Measurements from ENCODE around the gene RPS6KB2.

RPS6KB2 gene

DNA sequence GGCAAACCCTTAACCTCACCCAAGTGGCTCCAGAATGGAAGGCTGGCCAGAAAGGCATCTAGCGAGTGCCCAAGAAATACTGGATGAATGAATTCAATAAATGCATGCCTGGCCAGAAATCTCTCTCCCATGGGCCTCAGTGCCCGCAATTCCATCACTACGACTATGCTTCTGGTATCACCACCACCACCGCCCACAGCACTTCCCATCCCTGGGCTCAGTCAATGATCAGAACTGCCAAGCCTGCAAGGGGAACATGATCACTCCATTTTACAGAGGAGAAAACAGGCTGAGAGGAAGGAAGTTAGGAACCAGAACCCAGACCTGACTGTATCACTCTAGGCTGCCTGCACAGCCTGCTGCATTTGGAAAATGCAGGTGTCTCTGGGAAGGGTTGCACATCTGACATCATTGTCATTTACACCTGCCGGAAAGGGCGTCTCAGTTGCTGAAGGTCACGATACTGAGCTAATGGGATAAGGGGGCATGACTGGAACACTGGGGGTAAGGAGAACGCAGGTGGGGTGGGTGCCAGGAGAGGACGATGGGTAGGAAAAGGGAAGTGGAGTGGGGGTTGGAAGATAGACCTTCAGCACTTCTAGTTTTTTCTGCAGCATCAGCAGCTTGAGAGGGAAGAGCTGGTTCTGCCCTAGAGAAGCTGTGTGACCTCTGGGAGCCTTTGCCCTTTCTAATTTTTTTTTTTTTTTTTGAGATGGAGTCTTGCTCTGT lies 21.0 kb downstream of the RPS6KB2 start:
- TF ChIP-seq, protein P1, sequence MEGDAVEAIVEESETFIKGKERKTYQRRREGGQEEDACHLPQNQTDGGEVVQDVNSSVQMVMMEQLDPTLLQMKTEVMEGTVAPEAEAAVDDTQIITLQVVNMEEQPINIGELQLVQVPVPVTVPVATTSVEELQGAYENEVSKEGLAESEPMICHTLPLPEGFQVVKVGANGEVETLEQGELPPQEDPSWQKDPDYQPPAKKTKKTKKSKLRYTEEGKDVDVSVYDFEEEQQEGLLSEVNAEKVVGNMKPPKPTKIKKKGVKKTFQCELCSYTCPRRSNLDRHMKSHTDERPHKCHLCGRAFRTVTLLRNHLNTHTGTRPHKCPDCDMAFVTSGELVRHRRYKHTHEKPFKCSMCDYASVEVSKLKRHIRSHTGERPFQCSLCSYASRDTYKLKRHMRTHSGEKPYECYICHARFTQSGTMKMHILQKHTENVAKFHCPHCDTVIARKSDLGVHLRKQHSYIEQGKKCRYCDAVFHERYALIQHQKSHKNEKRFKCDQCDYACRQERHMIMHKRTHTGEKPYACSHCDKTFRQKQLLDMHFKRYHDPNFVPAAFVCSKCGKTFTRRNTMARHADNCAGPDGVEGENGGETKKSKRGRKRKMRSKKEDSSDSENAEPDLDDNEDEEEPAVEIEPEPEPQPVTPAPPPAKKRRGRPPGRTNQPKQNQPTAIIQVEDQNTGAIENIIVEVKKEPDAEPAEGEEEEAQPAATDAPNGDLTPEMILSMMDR (IDR thresholded peaks at IDR 0.05): no peak
- peaks cover 0 to 4% (median under 1%) of the 10 kb centered on the region in 4 donors for H3K4me1 ChIP-seq
- no peaks in the 10 kb centered on the region for H3K27me3 ChIP-seq
- DNase-seq: no peak
- H3K9me3 ChIP-seq: no peaks in the 10 kb centered on the region
- intact Hi-C loops (cut with DNase I; ENCODE audit: low total_unique reads): no loop called here
- no peak overlapping the region for H3K27ac ChIP-seq
- H3K36me3 ChIP-seq: no peaks in the 10 kb centered on the region
- H3K4me3 ChIP-seq: no peak overlapping the region

DNA sequence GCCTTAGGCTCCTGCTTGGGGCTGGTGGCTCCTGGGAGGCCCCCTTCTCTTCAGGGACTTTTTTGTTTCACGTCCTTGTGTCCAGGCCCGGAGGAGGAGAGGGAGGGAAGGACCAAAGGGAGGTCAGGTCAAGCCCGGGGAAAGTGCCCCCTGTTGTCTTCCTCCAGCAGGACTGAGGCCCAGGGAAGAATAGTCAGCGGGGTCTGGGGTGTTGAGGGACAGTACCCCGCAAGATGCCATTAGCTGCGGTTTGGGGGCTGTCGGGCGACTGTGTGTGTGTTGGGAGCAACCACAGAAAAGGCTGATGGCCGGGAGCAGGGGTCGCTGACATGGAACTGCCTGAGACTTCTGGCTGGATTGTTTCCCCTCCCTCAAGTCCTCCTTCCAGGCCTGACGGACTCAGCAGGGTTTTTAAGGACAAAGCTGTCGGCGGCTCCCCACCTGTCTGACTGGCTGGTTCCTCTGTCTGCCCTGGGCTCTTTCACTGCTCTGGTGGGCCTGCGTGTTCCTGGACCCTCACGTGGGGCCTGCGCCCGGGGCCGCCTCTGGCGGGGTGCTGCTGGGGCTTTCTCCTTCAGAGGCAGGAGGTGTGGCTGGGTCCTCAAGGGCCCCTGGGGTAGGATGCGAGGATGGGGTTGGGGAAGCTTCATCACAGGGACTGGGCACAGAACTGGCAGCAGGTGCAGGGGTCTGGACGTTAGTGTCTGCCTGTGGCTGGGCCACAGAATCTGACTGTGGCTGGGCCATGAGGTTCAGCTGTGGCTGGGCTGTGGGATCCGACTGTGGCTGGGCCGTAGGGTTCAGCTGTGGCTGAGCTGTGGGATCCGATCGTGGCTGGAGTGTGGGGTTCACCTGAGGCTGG lies 22.7 kb downstream of the RPS6KB2 start:
- H3K27ac ChIP-seq: no peak overlapping the region
- no peak for DNase-seq
- no peaks in the 10 kb centered on the region for H3K4me1 ChIP-seq
- intact Hi-C loops (cut with DNase I; ENCODE audit: low total_unique reads): no loop called here
- H3K36me3 ChIP-seq: no peaks in the 10 kb centered on the region
- TF ChIP-seq, protein P1 (IDR thresholded peaks at IDR 0.05): no peak
- H3K9me3 ChIP-seq: no peaks in the 10 kb centered on the region
- no peaks in the 10 kb centered on the region for H3K27me3 ChIP-seq
- H3K4me3 ChIP-seq: no peak overlapping the region

DNA sequence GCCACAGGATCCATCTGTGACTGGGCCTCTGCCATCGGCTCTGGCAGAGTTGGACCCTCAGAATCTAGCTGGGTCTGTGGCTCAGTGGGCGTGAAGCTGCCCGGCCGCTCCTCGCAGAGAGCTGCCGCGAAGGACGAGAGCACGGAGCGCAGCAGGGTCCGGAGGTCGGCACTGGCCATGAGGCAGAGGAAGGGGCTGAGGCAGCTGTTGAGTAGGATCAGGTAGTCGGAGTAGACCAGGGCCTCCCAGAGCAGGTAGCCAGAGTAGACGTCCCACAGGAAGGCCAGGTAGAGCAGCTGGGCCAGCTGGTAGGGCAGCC lies 23.3 kb downstream of the RPS6KB2 start:
- Histone ChIP-seq H3K27me3 (no peaks in the 10 kb centered on the region), H3K9me3 (no peaks in the 10 kb centered on the region), H3K36me3 (no peaks in the 10 kb centered on the region), H3K27ac (no peak overlapping the region), H3K4me1 (no peaks in the 10 kb centered on the region), H3K4me3 (no peak overlapping the region)
- intact Hi-C loops (cut with DNase I; ENCODE audit: low total_unique reads): no loop called here
- TF ChIP-seq, protein P1 (IDR thresholded peaks at IDR 0.05): no peak
- DNase-seq: no peak

GRCh38 chr11:67452141-67452952 lies 24.1 kb downstream of the RPS6KB2 start, which contains the start of gene GPR152:
Gene GPR152, minus strand, starts transcription at chr11:67452729. Its CDS starts 5 bp downstream, at chr11:67452724.
- TF ChIP-seq, protein P1 (IDR thresholded peaks at IDR 0.05): no peak
- H3K9me3 ChIP-seq: no peaks in the 10 kb centered on the region
- H3K4me3 ChIP-seq: no peak within 1 kb of the TSS
- H3K27ac ChIP-seq: no peak within 1 kb of the TSS
- H3K36me3 ChIP-seq: no peaks in the 10 kb centered on the region
- no peaks in the 10 kb centered on the region for H3K4me1 ChIP-seq
- H3K27me3 ChIP-seq: no peaks in the 10 kb centered on the region
- intact Hi-C loops (cut with DNase I; ENCODE audit: low total_unique reads): no loop called here
- no peak for DNase-seq

DNA sequence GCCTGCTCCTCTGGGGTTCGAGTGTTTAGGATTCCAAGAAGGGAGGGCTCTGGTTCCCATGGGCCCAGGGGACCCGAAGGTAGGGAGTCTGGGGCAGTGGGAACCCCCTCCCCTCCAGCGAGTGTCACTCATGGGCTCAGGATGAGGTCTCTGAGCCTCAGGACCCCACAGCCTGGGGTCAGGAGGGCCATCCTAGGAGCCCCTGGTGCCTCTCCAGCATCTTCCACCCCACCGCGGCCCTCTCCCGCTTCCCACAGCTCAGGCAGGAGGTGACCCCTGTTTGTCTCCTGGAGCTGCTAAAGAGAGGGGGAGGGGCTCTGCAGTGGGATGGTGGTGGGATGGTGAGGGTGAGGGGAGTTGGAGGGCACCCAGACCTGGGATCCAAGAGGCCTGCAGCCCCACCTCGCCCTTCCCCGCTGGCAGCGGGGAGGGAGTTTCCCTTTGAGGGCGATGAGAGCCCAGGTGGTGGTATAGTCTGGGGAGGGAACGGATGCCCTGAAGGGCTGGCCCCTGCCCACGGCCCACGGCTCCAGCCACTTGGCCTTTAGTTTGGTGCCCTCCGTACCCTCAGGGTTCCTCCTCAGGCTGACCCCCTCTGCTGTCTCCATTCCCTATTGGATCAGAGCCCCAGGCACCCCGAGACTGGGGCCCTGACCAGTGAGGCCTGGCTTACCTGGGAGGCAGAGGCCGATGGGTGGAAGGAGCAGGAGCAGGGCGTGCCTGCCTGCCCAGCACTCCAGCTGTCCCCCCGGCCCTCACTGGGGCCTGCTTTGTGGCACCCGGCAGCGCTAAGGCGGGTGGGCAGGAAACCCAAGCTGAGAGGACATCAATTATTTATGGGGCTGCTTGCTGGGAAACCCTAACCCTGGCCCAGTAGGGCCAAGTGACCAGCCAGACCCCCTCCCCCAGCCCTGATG lies 25.8 kb downstream of the RPS6KB2 start:
- Histone ChIP-seq H3K4me1 (no peaks in the 10 kb centered on the region), H3K9me3 (no peaks in the 10 kb centered on the region), H3K4me3 (no peak overlapping the region), H3K27me3 (no peaks in the 10 kb centered on the region), H3K27ac (no peak overlapping the region), H3K36me3 (no peaks in the 10 kb centered on the region)
- no peak for DNase-seq
- TF ChIP-seq, protein P1 (IDR thresholded peaks at IDR 0.05): no peak
- intact Hi-C loops (cut with DNase I; ENCODE audit: low total_unique reads): no loop called here
